ENCODE data around the gene B4GALT5. TPM values are rescaled to one million over a fixed set of nuclear protein-coding genes. Genes with fewer than 3 reads are reported as not detected.
"Not testable (repeated sequence)": the region's sequence is repeated elsewhere in the genome, so short reads cannot be mapped to it uniquely, and the experiment has no call there.

Gene B4GALT5
- total RNA-seq, 1 donor from 2014 or later: 39.6 TPM

DNA sequence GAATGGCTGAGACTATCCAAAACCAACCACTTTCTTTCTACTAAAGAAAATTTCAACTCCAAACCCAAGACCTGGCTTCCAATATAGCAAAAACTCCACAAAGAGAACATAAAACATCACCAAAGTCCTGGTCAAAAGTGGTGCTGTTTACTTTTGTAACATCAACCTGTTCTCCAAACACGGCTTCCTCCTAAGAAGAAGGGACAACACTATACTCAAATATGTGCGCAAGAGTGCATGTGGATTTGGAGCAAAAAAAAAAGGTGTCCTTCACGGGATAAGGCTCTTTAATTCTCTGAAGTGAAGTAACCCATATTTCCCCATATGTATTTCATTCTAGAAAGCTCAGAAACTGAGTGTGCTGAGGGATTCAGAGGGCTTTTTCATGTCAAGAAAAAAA, 6.6 kb downstream of the B4GALT5 start:
- DNase-seq: no peak
- intact Hi-C loops (cut with DNase I): no loop called here
- ATAC-seq (ENCODE audit: poor library complexity): no peak

DNA sequence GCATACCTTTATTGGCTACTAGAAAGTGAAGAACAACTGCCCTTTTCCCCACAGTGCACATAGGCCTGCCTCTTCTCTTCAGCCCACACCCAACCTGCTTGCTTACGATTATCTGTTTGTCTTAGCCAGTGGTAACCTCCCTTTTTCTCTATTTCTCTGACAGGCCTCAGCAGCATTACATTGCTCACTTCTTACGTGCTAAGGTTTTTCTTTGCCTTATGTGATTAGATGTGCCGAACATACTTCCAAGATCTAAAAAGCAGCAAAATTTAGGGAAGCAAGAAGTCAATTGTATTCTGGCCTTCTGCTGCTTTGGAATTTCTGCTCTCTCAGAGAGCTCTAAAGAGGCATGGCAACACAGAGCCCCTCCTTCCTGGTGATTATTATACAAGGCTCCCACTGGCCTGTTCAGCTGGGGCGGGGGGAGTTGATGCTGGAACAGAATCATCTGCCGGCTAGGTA, 7.0 kb downstream of the B4GALT5 start:
- intact Hi-C loops (cut with DNase I): no loop called here
- peak; percentile 33 for ATAC-seq (ENCODE audit: poor library complexity)
- no peak for DNase-seq

DNA sequence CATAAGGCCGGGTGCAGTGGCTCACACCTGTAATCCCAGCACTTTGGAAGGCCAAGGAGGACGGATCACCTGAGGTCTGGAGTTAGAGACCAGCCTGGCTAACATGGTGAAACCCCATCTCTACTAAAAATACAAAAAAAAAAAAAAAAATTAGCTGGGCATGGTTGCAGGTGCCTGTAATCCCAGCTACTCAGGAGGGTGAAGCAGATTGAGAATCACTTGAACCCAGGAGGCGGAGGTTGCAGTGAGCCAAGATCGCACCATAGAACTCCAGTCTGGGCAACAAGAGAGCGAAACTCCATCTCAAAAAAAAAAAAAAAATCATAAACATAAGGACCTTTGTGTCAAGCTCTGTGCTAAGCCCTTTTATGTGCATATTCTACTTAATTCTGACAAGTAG, 7.8 kb downstream of the B4GALT5 start:
- DNase-seq; ATAC-seq (ENCODE audit: poor library complexity); intact Hi-C loops (cut with DNase I): not testable (repeated sequence)

DNA sequence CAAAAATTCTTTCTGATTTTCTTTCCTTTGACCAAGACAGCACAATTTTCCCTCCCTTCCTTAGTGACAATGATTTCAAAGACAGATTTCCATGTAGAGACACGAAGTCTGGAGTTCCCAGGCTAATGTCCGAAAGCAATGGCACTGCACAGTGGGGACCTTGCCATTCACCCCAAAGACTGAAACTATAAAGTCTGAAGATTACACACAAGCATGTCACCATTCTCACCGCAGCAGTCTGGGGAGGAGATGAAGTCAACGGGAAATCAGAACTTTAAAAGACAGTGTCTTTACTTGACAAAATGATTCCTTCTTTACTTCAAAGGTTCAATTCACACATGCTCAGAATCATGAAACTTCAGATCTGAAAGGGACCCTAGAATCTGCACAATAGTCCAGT, 8.3 kb downstream of the B4GALT5 start:
- intact Hi-C loops (cut with DNase I): no loop called here
- DNase-seq: no peak
- ATAC-seq (ENCODE audit: poor library complexity): no peak

DNA sequence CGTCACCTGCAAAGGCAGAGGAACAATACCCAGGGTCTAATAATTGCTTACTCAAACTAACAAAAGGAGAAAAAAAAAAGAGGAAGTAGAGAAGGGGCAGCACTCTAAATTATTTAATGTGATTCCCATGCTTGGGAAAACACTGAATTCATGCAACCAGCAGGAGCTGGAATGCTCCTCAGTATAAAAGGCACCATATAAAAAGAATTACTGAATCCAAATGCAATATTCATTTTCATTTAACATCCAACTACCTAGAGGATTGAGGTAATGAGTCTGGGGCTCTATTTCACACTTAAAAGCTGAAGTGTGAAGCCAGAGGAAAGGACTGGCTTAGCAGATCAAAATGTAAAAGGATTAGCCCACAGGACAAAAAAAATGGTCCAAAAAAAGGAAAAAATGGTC, 8.7 kb downstream of the B4GALT5 start:
- ATAC-seq (ENCODE audit: poor library complexity) (no peak), DNase-seq (no peak)
- intact Hi-C loops (cut with DNase I): no loop called here

DNA sequence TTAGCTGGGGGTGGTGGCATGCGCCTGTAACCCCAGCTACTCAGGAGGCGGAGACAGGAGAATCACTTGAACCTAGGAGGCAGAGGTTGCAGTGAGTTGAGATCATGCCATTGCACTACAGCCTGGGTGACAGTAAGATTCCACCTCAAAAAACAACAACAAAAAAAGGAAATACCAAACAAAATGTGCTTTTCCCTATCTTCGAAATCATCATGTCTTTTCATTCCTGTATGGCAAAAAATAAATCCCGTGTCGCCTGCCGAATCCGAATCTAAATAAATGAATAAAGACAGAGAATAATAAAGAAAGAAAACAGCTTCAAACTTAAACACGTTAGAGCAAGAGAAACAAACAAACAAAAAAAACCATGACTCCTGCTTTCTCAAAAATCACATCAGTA, 11.8 kb downstream of the B4GALT5 start:
- ATAC-seq (ENCODE audit: poor library complexity): no peak
- intact Hi-C loops (cut with DNase I): no loop called here
- DNase-seq: no peak

DNA sequence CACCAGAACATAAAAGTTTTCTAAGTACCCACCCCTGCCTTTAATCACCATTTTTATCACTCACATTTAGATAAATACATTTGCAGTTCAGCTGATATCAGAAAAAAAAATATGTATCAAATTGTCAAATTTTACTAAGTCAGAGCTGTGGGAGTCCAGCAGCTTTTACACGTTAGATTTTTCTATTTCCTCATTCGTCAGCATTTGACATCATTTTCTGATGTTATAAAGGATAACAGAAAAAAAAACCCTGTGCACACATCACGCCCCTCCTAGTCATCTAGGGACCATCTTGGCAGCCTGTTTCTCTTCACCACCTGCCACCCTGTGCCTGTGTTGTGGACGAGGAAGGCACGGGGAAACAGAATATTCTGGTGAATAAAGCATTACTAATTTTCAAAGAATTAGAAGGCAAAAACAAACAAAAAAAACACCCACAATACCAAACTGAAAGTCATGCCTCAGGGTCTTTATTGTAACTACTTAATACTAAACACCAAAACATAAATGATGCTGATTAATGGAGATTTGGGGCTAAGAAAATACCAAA, 12.4 kb downstream of the B4GALT5 start:
- intact Hi-C loops (cut with DNase I): no loop called here
- ATAC-seq (ENCODE audit: poor library complexity) (no peak), DNase-seq (no peak)

DNA sequence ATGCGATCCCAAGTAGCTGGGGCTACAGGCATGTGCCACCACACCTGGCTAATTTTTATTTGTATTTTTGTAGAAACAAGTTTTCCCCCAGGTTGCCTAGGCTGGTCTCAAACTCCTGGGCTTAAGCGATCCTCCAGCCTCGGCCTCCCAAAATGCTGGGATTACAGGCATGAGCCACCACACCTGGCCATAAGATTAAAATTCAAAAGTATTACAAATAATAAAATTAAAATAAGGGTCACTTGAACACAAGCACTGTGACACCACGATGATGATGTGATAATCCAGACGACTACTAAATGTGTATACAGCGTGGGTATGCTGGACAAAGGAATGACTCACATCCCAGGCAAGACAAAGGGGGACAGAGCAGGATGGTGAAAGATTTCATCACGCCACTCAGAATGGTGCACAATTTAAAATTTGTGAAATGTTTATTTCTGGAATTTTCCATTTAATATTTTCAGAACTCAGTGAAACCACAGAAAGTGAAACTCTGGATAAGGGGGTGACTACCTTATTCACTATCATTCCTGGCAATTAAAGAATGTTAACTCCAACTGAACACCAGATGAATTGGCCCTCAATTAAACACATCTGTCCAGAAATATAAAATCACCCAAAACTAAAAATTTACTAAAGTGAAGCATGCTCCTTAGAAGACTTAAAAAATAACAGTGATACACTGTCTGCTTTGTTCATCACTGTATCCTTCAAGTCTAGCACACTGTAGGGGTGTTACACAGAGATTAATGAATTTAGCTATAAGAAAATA, 13.1 kb downstream of the B4GALT5 start:
- intact Hi-C loops (cut with DNase I): no loop called here
- ATAC-seq (ENCODE audit: poor library complexity) (peak; percentile 41), DNase-seq (no peak)

DNA sequence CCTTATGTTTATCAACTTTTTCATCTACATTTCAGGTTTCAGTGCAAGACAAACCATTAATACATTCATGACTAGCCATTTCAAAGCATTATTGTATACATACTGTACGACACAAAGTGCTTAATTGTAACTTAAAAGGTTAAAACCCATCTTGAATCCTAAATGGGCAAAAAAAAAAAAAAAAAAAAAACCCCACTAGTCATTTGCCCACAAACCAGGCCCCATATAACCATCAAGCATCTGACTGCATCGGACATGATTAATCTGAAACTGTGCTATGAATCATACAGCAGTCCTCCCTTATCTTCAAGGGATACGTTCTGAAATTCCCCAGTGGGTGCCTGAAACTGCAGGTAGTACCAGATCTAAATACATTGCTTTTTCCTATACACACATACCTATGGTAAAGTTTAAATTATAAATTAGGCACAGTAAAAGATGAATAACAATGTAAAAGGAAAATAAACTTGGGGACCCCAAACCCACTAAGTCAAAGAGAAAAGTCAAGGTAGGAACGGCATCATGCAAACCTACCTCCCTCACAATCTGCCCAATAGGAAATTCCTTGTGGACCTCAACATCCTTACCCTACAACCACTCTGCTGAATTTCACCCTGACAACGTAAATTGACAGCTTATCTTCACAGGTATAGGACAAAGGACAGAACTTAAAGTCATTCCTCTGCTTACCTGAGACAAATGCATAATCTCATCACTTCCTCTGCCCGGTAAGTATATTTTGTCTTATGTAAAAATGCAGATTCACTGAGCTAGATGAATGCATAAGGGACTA, 14.3 kb downstream of the B4GALT5 start:
- ATAC-seq (ENCODE audit: poor library complexity) (no peak), DNase-seq (no peak)
- intact Hi-C loops (cut with DNase I): no loop called here

DNA sequence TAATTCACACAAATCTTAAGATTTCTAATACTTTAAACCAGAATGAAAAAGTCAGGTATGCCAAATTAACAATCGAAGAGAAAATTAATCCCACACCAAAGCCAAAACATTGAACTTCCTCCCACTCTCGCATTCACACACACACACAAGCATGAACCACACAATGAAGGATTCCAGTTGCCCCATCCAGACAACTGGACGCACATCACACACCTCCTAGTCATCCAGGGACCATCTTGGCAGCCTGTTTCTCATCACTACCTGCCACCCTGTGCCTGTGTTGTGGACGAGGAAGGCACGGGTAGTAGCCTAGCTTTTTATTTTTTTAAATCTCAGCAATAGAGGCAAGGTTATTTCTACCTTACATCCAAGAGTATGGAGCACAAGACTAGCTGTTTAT, 15.2 kb downstream of the B4GALT5 start:
- DNase-seq (no peak), ATAC-seq (ENCODE audit: poor library complexity) (no peak)
- intact Hi-C loops (cut with DNase I): no loop called here

DNA sequence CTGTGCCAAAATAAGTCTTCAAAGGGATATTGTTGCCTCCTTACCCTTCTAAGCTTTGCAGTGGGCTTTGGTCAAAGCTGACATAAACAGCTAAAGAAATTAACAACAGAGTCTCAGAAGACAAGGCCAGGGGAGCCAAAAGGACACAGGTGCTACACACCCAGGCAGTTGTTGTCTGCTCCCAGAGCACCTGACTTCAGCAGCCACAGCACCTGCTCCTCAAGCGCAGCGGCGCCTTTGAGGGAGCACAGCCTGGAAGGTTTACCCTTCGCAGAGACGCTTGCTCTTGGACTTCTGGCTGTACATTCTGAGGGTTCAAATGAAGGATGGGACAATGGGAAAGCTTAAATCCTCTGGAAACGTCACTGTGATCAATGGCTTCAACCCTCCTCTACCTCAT, 16.6 kb downstream of the B4GALT5 start:
- ATAC-seq (ENCODE audit: poor library complexity): no peak
- intact Hi-C loops (cut with DNase I): no loop called here
- no peak for DNase-seq

DNA sequence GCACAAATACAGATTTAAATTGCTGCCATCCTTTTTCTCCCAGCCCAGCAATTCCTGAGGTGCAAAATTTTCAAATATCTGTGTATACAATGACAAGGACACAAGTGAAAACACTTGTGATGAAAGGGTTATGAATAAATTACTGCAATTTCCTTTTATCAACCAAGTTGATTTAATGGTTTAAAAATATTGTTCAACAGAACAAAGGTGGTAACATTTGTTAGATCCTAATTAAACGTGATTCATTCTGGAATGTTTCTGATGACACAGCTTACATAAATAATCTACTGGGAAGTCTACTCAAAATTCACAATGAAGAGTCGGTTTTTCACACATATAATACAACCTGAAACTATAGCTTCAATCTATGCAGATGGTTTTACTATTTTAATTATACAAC, 17.1 kb downstream of the B4GALT5 start:
- intact Hi-C loops (cut with DNase I): no loop called here
- ATAC-seq (ENCODE audit: poor library complexity) (no peak), DNase-seq (no peak)

DNA sequence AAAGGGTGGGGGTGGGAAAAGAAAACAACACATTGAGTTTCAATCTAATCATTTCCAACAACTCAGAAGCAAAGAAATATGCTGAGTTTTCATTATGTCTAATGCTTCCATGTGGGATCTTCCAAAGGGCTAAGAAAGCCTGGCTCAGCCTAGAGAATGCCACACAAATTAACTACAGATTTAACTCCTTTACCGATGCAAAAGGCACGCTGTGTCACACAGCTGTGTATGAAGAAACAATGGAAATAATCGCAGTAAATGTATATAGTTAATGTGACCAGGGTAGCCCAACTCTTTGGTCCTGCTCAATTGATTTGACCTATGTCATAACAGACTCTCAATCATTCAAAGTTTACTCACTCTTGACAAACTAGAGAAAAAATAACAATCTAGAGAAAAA, 17.8 kb downstream of the B4GALT5 start:
- no peak for ATAC-seq (ENCODE audit: poor library complexity)
- DNase-seq: no peak
- intact Hi-C loops (cut with DNase I): no loop called here

DNA sequence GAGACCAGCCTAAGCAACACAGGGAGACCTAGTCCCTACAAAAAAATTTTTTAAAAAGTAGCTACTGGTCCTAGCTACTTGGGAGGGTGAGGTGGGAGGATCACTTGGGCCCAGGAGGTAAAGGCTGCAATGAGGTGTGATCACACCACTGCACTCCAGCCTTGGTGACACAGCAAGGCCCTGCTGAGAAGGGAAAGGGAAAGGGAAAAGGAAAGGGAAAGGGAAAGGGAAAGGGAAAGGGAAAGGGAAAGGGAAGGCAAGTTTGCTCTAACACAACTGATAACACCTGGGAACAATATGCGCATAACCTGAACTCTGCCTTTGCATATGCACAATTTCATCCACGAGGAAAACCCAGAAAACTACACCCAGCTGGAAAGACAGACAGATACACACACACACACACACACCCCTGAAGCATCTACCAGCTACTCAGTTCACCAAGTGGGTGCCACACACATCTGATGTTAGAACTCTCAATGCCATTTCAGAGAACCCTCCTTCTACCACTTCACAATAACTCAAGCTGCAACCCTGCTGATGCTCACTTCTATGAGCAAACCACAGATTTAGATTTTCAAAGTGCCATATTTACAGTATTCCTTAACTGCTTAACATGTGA, 19.1 kb downstream of the B4GALT5 start:
- ATAC-seq (ENCODE audit: poor library complexity) (no peak), DNase-seq (no peak)
- intact Hi-C loops (cut with DNase I): no loop called here

DNA sequence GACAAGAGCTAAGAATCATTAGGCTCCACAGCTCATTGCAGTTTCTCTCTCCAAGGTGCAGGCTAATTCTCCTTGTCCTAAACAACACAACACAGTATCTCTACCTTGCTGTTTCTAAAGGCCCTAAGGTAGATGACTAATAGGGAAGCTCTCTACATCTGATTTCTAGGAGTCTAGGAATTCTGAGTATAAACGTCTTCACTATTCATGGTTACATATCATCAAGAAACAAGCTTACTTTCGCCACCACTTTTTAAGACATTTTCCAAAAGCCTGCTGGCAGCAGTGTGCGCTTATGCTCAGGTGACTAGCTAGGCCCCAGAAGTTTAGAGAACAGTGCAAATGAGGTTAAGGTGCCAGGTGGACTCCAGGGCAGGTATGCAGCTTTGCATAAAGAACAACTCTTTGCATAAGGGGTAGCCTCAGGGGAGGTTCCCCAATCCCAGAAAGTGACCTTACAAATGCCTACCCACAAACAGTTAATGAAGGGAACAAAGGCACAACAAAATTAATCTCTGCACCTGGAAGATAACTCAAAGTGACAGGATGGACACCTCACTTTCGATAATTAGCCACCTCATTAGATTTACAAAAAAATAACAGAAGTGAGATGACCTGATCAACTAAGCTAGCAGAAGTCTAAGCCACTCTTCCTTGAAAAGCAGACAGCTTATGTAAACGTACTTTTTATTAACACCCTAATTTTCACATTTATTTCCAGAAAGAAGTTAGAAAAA, 20.1 kb downstream of the B4GALT5 start:
- no peak for ATAC-seq (ENCODE audit: poor library complexity)
- intact Hi-C loops (cut with DNase I): no loop called here
- no peak for DNase-seq

DNA sequence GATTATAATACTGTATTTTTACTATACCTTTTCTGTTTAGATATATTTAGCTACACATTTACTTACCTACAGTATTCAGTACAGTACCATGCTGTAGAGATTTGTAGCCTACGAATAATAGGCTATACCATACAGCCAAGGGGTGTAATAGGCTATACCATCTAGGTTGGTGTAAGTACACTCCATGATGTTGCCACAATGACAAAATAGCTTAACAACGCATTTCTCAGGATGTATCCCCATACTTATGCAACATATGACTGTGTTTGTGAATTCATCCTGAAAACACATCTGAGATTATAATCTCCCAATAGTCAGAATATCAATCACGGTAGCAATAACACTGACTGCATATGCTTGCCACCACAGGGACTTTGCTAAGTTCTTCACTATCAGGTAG, 20.7 kb downstream of the B4GALT5 start:
- ATAC-seq (ENCODE audit: poor library complexity): no peak
- DNase-seq: no peak
- intact Hi-C loops (cut with DNase I): no loop called here

DNA sequence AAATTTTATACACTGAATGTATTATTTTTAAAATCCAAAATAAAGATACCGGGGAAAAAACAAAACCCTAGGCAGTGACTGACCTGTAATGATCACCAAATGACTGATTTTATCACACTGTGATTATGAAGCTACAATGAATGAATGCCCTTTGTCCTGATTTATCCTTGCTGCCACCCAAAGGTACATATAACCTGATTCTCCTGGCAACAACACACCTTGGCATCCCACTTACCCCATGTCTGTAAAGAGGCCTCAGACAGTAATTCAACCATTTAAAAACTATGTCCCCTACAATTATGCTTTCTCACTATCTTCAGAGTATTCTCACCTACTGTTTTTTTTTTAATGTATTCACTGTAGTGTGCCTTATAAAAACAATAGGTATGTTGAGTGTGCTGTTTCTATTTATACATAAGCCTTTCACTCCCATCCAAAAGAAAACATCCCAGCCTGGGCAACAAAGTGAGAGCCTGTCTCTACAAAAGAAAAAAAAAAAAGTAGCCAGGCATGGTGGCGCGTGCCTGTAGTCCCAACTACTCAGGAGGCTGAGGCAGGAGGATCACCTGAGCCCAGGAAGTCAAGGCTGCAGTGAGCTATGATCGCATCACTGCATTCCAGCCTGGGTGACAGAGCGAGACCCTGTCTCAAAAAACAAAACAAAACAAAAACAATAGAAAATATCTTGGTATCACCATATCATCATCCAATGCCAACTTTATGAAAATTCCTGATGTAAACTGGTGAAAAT, 21.7 kb downstream of the B4GALT5 start:
- peak; percentile 26 for ATAC-seq (ENCODE audit: poor library complexity)
- intact Hi-C loops (cut with DNase I): no loop called here
- no peak for DNase-seq

DNA sequence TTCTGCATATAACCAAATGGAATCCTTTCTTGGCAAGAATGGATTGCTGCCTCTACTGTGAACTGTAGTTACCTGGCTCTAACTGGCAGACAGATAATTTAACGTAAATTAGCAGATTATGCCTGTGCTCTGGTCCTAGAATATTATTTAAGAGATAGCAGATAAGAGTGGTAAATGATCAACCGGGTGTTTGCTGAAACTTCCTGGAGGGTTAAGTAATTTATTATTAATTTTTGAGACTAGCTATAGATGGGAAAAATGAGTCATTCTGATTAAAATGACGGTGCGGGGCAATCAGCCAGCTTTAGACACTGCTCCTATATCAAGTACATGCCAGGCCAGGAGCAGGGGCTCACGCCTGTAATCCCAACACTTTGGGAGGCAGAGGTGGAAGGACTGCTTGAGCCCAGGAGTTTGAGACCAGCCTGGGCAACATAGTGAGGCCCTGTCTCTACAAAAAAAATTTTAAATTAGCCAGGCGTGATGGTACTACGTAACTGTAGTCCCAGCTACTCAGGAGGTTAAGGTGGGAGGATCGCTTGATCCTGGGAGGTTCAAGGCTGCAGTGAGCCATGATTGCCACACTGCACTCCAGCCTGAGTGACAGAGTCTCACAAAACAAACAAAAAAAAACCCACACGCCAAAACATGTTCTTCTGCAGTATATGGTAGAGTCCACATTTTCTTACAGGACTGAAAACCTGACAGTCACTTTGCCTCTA, 22.6 kb downstream of the B4GALT5 start:
- intact Hi-C loops (cut with DNase I): no loop called here
- ATAC-seq (ENCODE audit: poor library complexity) (peak; percentile 23), DNase-seq (no peak)
